Fibroblast of villous mesenchyme (primary cell): Measurements from ENCODE around the gene SLC8A1. TPM values are rescaled to one million over a fixed set of nuclear protein-coding genes. Genes with fewer than 3 reads are reported as not detected.
A peak's percentile ranks its signal among the peaks of the same experiment; 100 is the strongest.

Experiments used
- DNase-seq: peaks from one replicate; pipeline ENCODE4 v3.0.0-alpha.2; 2010; ENCODE audit warnings: low read depth
- H3K4me3 ChIP-seq: 2 replicates; pipeline ENCODE4 v1.5.1; 2011; ENCODE audit warnings: low read depth, mild to moderate bottlenecking, low read length
- CTCF ChIP-seq: IDR thresholded peaks from 2 replicates; pipeline ENCODE4 v1.5.1; 2012; ENCODE audit warnings: low read depth, mild to moderate bottlenecking, low read length; ENCODE audit not compliant: insufficient read depth
- total RNA-seq: library from RNA; depleted of rRNA; stranded (reverse); fragments of >200 nt; gene quantifications from 2 replicates; pipeline ENCODE4 v1.2.3, GENCODE V29; 2012

SLC8A1 gene
- total RNA-seq, 1 donor: 98.9 TPM

GRCh38 chr2:40289771-40290404 lies 162.0 kb downstream of the SLC8A1 start:
- no peak for DNase-seq
- H3K4me3 ChIP-seq: no peak overlapping the region
- TF ChIP-seq CTCF: no peak

- H3K4me3 ChIP-seq: no peak overlapping the region
- no peak for TF ChIP-seq CTCF
- DNase-seq: no peak
Measured at GRCh38 chr2:40287773-40288172, 164.1 kb downstream of the SLC8A1 start.

GRCh38 chr2:40287195-40287594 lies 164.7 kb downstream of the SLC8A1 start:
- DNase-seq: no peak
- H3K4me3 ChIP-seq: no peak overlapping the region
- no peak for TF ChIP-seq CTCF

- DNase-seq: no peak
- no peak overlapping the region for H3K4me3 ChIP-seq
- TF ChIP-seq CTCF: no peak
Measured at GRCh38 chr2:40286721-40287120, 165.2 kb downstream of the SLC8A1 start.

GRCh38 chr2:40285391-40285790 lies 166.5 kb downstream of the SLC8A1 start:
- no peak for DNase-seq
- no peak for TF ChIP-seq CTCF
- no peak overlapping the region for H3K4me3 ChIP-seq

- peak; percentile 5 for TF ChIP-seq CTCF
- peak; percentile 15 for DNase-seq
- H3K4me3 ChIP-seq: no peak overlapping the region
Measured at GRCh38 chr2:40284797-40285196, 167.1 kb downstream of the SLC8A1 start.
